Activated naive CD8-positive, alpha-beta T cell treated with anti-CD3 and anti-CD28 coated beads, Interleukin-2, amount 10 ng/mL, durations not matched to agents 7 days and 5 days (primary cell): ENCODE results near the gene FGF21. TPM values are rescaled to one million over a fixed set of nuclear protein-coding genes. Genes with fewer than 3 reads are reported as not detected.

ENCODE experiments used
- total RNA-seq, 2 experiments: library from RNA; stranded (reverse); gene quantifications; one replicate each; pipeline ENCODE4 v1.2.3, GENCODE V29; 2021

Gene FGF21
- total RNA-seq, 2 experiments from 2014 or later: not detected

Other genes starting within 250 kb of the FGF21 start
- gene LMTK3, start 243.7 kb upstream of the FGF21 start, total RNA-seq: 10 to 100 TPM; 10.2 to 12.8 TPM
- gene SULT2B1, start 203.4 kb upstream of the FGF21 start, total RNA-seq: not detected
- not detected for gene SPACA4, start 148.8 kb upstream of the FGF21 start, total RNA-seq
- 1 to 10 TPM; 2.7 to 3.6 TPM for gene FAM83E, start 140.4 kb upstream of the FGF21 start, total RNA-seq
- 1,000 to 10,000 TPM; 1,565 to 1,587 TPM for gene RPL18, start 136.3 kb upstream of the FGF21 start, total RNA-seq
- gene SPHK2, start 136.0 kb upstream of the FGF21 start, total RNA-seq: 10 to 100 TPM; 31.4 to 31.8 TPM
- gene DBP, start 118.1 kb upstream of the FGF21 start, total RNA-seq: 10 to 100 TPM; 34.0 to 34.8 TPM
- gene CA11, start 109.3 kb upstream of the FGF21 start, total RNA-seq: 10 to 100 TPM in 1 of 2 experiments, 1 to 10 TPM in 1; 9.7 to 10.4 TPM
- 1 to 10 TPM; 1.8 to 2.3 TPM for gene NTN5, start 82.5 kb upstream of the FGF21 start, total RNA-seq
- not detected for gene FUT2, start 59.6 kb upstream of the FGF21 start, total RNA-seq
- 1 to 10 TPM; 1.5 to 2.1 TPM for gene MAMSTR, start 35.8 kb upstream of the FGF21 start, total RNA-seq
- gene RASIP1, start 14.9 kb upstream of the FGF21 start, total RNA-seq: not detected
- not detected for gene IZUMO1, start 8.6 kb upstream of the FGF21 start, total RNA-seq
- under 1 TPM; 0.14 to 0.22 TPM for gene FUT1, start 2.9 kb upstream of the FGF21 start, total RNA-seq
- 10 to 100 TPM; 40.6 to 43.9 TPM for gene BCAT2, start 55.5 kb downstream of the FGF21 start, total RNA-seq
- gene HSD17B14, start 81.0 kb downstream of the FGF21 start, total RNA-seq: 1 to 10 TPM; 2.6 to 3.3 TPM
- gene PLEKHA4, start 113.1 kb downstream of the FGF21 start, total RNA-seq: 1 to 10 TPM; 4.0 to 7.0 TPM
- 10 to 100 TPM; 82.8 to 83.9 TPM for gene PPP1R15A, start 116.9 kb downstream of the FGF21 start, total RNA-seq
- under 1 TPM in 1 of 2 experiments, not detected in 1; 0.17 TPM for gene TULP2, start 143.2 kb downstream of the FGF21 start, total RNA-seq
- gene NUCB1, start 144.8 kb downstream of the FGF21 start, total RNA-seq: 100 to 1,000 TPM; 203 to 214 TPM
- 1 to 10 TPM; 1.7 to 2.6 TPM for gene DHDH, start 178.2 kb downstream of the FGF21 start, total RNA-seq
- 100 to 1,000 TPM; 285 to 296 TPM for gene BAX, start 199.4 kb downstream of the FGF21 start, total RNA-seq
- 1,000 to 10,000 TPM; 1,232 to 1,343 TPM for gene FTL, start 209.8 kb downstream of the FGF21 start, total RNA-seq
- gene GYS1, start 237.8 kb downstream of the FGF21 start, total RNA-seq: 10 to 100 TPM; 58.0 to 63.1 TPM
- gene RUVBL2, start 238.4 kb downstream of the FGF21 start, total RNA-seq: 10 to 100 TPM; 71.3 to 76.1 TPM